Fibroblast of lung (primary cell): ENCODE data around the gene MED10.

Experiments used
- CTCF ChIP-seq, 2 donors: IDR thresholded peaks in 1 of 2; conservative IDR thresholded peaks in 1 of 2; 1 replicate in 1 of 2; 2 replicates in 1 of 2; pipeline ENCODE4 v1.5.1; 2011 to 2012; ENCODE audit warnings: low read length in 2 of 2, control low read depth in 1 of 2, inconsistent platforms in 1 of 2, low read depth in 1 of 2, mild to moderate bottlenecking in 1 of 2
- EZH2 ChIP-seq: IDR thresholded peaks from 2 replicates; pipeline ENCODE4 v1.5.1; 2012; ENCODE audit warnings: low read length, control low read depth, mild to moderate bottlenecking; ENCODE audit errors: missing control alignments

GRCh38 chr5:6391151-6391550, 12.8 kb upstream of the MED10 start:
- TF ChIP-seq CTCF (conservative IDR thresholded peaks at IDR 0.05 in 1 of 2, IDR thresholded peaks at IDR 0.05 in 1 of 2; ENCODE audit: low read depth in 1 of 2, low read length in 2 of 2) (no peak), EZH2 (no peak)
